ENCODE measurements around the gene ULK1.
"Not testable (repeated sequence)": the region's sequence is repeated elsewhere in the genome, so short reads cannot be mapped to it uniquely, and the experiment has no call there.

Gene ULK1

GRCh38 chr12:131862084-131862441, 32.4 kb upstream of the ULK1 start:
- no peak for DNase-seq (ENCODE audit: low read depth)

- no peak for DNase-seq (ENCODE audit: low read depth)
These were observed 31.8 kb upstream of the ULK1 start for GRCh38 chr12:131862600-131862993.

- DNase-seq (ENCODE audit: low read depth), result no peak
These were observed 31.3 kb upstream of the ULK1 start for GRCh38 chr12:131862994-131863710.

GRCh38 chr12:131863711-131864396, 30.6 kb upstream of the ULK1 start:
- no peak for DNase-seq (ENCODE audit: low read depth)

- no peak for DNase-seq (ENCODE audit: low read depth)
These were observed 30.0 kb upstream of the ULK1 start for GRCh38 chr12:131864469-131864868.

GRCh38 chr12:131865180-131865875, 29.1 kb upstream of the ULK1 start:
- DNase-seq (ENCODE audit: low read depth), result no peak

- DNase-seq (ENCODE audit: low read depth), result no peak
These were observed 27.0 kb upstream of the ULK1 start for GRCh38 chr12:131867471-131867870.

- no peak for DNase-seq (ENCODE audit: low read depth)
These were observed 26.3 kb upstream of the ULK1 start for GRCh38 chr12:131867891-131868675.

GRCh38 chr12:131869871-131870418, 24.5 kb upstream of the ULK1 start:
- peak; percentile 30 for DNase-seq (ENCODE audit: low read depth)

GRCh38 chr12:131871677-131872076, 22.7 kb upstream of the ULK1 start:
- no peak for DNase-seq (ENCODE audit: low read depth)

GRCh38 chr12:131872154-131873051, 22.0 kb upstream of the ULK1 start:
- DNase-seq (ENCODE audit: low read depth), result no peak

GRCh38 chr12:131873293-131873692, 21.1 kb upstream of the ULK1 start:
- DNase-seq (ENCODE audit: low read depth), result no peak

- not testable (repeated sequence) for DNase-seq (ENCODE audit: low read depth)
These were observed 19.4 kb upstream of the ULK1 start for GRCh38 chr12:131874972-131875371.

- not testable (repeated sequence) for DNase-seq (ENCODE audit: low read depth)
These were observed 17.2 kb upstream of the ULK1 start for GRCh38 chr12:131877216-131877615.

- DNase-seq (ENCODE audit: low read depth), result not testable (repeated sequence)
These were observed 16.0 kb upstream of the ULK1 start for GRCh38 chr12:131878436-131878835.

- DNase-seq (ENCODE audit: low read depth), result no peak
These were observed 11.5 kb upstream of the ULK1 start for GRCh38 chr12:131882804-131883520.

- no peak for DNase-seq (ENCODE audit: low read depth)
These were observed 10.9 kb upstream of the ULK1 start for GRCh38 chr12:131883521-131883900.

GRCh38 chr12:131885076-131885475, 9.3 kb upstream of the ULK1 start:
- DNase-seq (ENCODE audit: low read depth), result not testable (repeated sequence)

- DNase-seq (ENCODE audit: low read depth), result no peak
These were observed 8.8 kb upstream of the ULK1 start for GRCh38 chr12:131885543-131886057.

- not testable (repeated sequence) for DNase-seq (ENCODE audit: low read depth)
These were observed 2.7 kb upstream of the ULK1 start for GRCh38 chr12:131891722-131892121.

Data from non-pigmented ciliary epithelial cell (primary cell).